ENCODE data around the gene CILP2. TPM values are rescaled to one million over a fixed set of nuclear protein-coding genes. Genes with fewer than 3 reads are reported as not detected.

CILP2 gene
- total and polyA plus RNA-seq, 2 of the 8 experiments (the other 6 are each of a cell fraction or from before 2014, with no cell fraction given) = 4.4 to 5.8 TPM

- TF ChIP-seq TCF12 (IDR thresholded peaks at IDR 0.05; ENCODE audit: low read depth, low read length) = 0 out of 2 replicates have a peak, but pooled peaks have one; percentile 2
- TF ChIP-seq SIN3A (conservative IDR thresholded peaks at IDR 0.05 in 1 of 2, IDR thresholded peaks at IDR 0.05 in 1 of 2; ENCODE audit: low read depth in 1 of 2, low read length in 2 of 2) = peak in 1 of 2 experiments; percentile 88; a peak in 2 of 4 replicates
- TF ChIP-seq POLR2A (IDR thresholded peaks at IDR 0.05; ENCODE audit: control extremely low read depth in 1 of 2, low read depth in 2 of 2, low read length in 2 of 2) = peak in 1 of 2 experiments; percentile 33; a peak in 1 of 3 replicates
- no peak for TF ChIP-seq SAP30 (IDR thresholded peaks at IDR 0.05; ENCODE audit: insufficient read depth, insufficient replicate concordance, low read length)
- TF ChIP-seq CTCF (IDR thresholded peaks at IDR 0.05; ENCODE audit: control extremely low read depth in 1 of 3, insufficient read depth in 1 of 3, low read depth in 1 of 3, low read length in 3 of 3) = no peak
- no peak for TF ChIP-seq SRF (IDR thresholded peaks at IDR 0.05; ENCODE audit: low read depth, low read length)
- no peak for TF ChIP-seq SUZ12 (IDR thresholded peaks at IDR 0.05; ENCODE audit: low read length)
- no peak for TF ChIP-seq RFX5 (IDR thresholded peaks at IDR 0.05; ENCODE audit: borderline replicate concordance, low read depth, low read length)
- TF ChIP-seq BRCA1 (IDR thresholded peaks at IDR 0.05; ENCODE audit: low read depth, low read length) = no peak
- TF ChIP-seq TBP (IDR thresholded peaks at IDR 0.05; ENCODE audit: low read depth, low read length) = peak; percentile 27; the same call in 1 of the 2 replicates
- peak; percentile 84 for TF ChIP-seq ATF3 (IDR thresholded peaks at IDR 0.05; ENCODE audit: insufficient read depth, low read depth, low read length)
- peak; percentile 96 for TF ChIP-seq ATF2 (IDR thresholded peaks at IDR 0.05; ENCODE audit: low read length)
- TF ChIP-seq NANOG (IDR thresholded peaks at IDR 0.05; ENCODE audit: insufficient read depth, low read depth, low read length, poor library complexity, severe bottlenecking) = peak; percentile 74
- peak; percentile 88 for TF ChIP-seq JUND (IDR thresholded peaks at IDR 0.05; ENCODE audit: low read length)
- peak; percentile 47 for TF ChIP-seq POLR2AphosphoS5 (IDR thresholded peaks at IDR 0.05; ENCODE audit: low read depth, low read length)
- TF ChIP-seq, protein P1, sequence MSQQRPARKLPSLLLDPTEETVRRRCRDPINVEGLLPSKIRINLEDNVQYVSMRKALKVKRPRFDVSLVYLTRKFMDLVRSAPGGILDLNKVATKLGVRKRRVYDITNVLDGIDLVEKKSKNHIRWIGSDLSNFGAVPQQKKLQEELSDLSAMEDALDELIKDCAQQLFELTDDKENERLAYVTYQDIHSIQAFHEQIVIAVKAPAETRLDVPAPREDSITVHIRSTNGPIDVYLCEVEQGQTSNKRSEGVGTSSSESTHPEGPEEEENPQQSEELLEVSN (IDR thresholded peaks at IDR 0.05) = no peak; the same call in 1 of the 2 replicates
- TF ChIP-seq EP300 (IDR thresholded peaks at IDR 0.05; ENCODE audit: borderline replicate concordance in 1 of 2, low read depth in 2 of 2, low read length in 2 of 2) = peak in 1 of 2 experiments; percentile 87; a peak in 1 of 3 replicates
Observed at GRCh38 chr19:19488875-19489690, 49.0 kb upstream of the CILP2 start (continued).

All from H1 (cell line).